LNCAP (cell line): ENCODE results near the gene DACT2.

Experiments
- CTCF ChIP-seq: fragments of 450-650 bp; IDR thresholded peaks from 2 replicates; pipeline ENCODE4 v1.5.1; 2017; ENCODE audit warnings: mild to moderate bottlenecking

The DACT2 gene

GRCh38 chr6:168285456-168285855 is 34.1 kb downstream of the DACT2 start:
- TF ChIP-seq CTCF: no peak

- TF ChIP-seq CTCF: no peak
These were observed 35.4 kb downstream of the DACT2 start for GRCh38 chr6:168284187-168284586.

GRCh38 chr6:168283686-168284025 is 35.9 kb downstream of the DACT2 start:
- no peak for TF ChIP-seq CTCF

- TF ChIP-seq CTCF: no peak
These were observed 36.4 kb downstream of the DACT2 start for GRCh38 chr6:168282985-168283685.

- no peak for TF ChIP-seq CTCF
These were observed 37.8 kb downstream of the DACT2 start for GRCh38 chr6:168281826-168282225.

GRCh38 chr6:168280899-168281245 is 38.7 kb downstream of the DACT2 start:
- TF ChIP-seq CTCF: no peak

GRCh38 chr6:168280020-168280898 is 39.3 kb downstream of the DACT2 start:
- TF ChIP-seq CTCF: no peak
